IPS-20b (cell line): ENCODE measurements around the gene WASF3.
"Not testable (repeated sequence)": the region's sequence is repeated elsewhere in the genome, so short reads cannot be mapped to it uniquely, and the experiment has no call there.

Source experiments
- H3K27ac ChIP-seq: one replicate; pipeline ENCODE4 v1.5.1; 2013; ENCODE audit warnings: low read length
- H3K27me3 ChIP-seq: 2 replicates; pipeline ENCODE4 v1.6.1; 2013; ENCODE audit warnings: mild to moderate bottlenecking, low read length, inconsistent platforms; ENCODE audit not compliant: insufficient read depth
- H3K36me3 ChIP-seq: 2 replicates; pipeline ENCODE4 v1.6.1; 2013; ENCODE audit warnings: low read depth, mild to moderate bottlenecking, inconsistent platforms, low read length, moderate library complexity; ENCODE audit not compliant: insufficient read depth
- H3K4me1 ChIP-seq: 2 replicates; pipeline ENCODE4 v1.6.1; 2013; ENCODE audit warnings: mild to moderate bottlenecking, control low read depth, inconsistent platforms, low read length, moderate library complexity; ENCODE audit not compliant: insufficient read depth
- H3K4me3 ChIP-seq: 2 replicates; pipeline ENCODE4 v1.5.1; 2013; ENCODE audit warnings: mild to moderate bottlenecking, low read length, inconsistent platforms
- H3K9ac ChIP-seq: 2 replicates; pipeline ENCODE4 v1.6.1; 2013; ENCODE audit warnings: low read depth, mild to moderate bottlenecking, inconsistent platforms, low read length, moderate library complexity
- H3K9me3 ChIP-seq: 2 replicates; pipeline ENCODE4 v1.6.1; 2013; ENCODE audit warnings: mild to moderate bottlenecking, low read depth, low read length, inconsistent platforms; ENCODE audit not compliant: insufficient read depth

Gene WASF3

GRCh38 chr13:26614721-26615120 is 57.2 kb downstream of the WASF3 start:
- Histone ChIP-seq H3K4me3 (no peak overlapping the region), H3K9me3 (no peaks in the 10 kb centered on the region), H3K9ac (no peak overlapping the region), H3K36me3 (no peaks in the 10 kb centered on the region), H3K27me3 (no peaks in the 10 kb centered on the region), H3K27ac (no peak overlapping the region), H3K4me1 (no peaks in the 10 kb centered on the region)

- no peak overlapping the region for H3K4me3 ChIP-seq
- no peak overlapping the region for H3K9ac ChIP-seq
- no peak overlapping the region for H3K27ac ChIP-seq
- no peaks in the 10 kb centered on the region for H3K9me3 ChIP-seq
- no peaks in the 10 kb centered on the region for H3K36me3 ChIP-seq
- H3K27me3 ChIP-seq = no peaks in the 10 kb centered on the region
- H3K4me1 ChIP-seq = no peaks in the 10 kb centered on the region
Observed at GRCh38 chr13:26616126-26616525, 58.6 kb downstream of the WASF3 start.

- H3K27ac ChIP-seq = no peak overlapping the region
- H3K9me3 ChIP-seq = peaks cover 6% of the 10 kb centered on the region; the same call in 1 of the 2 replicates
- no peak overlapping the region for H3K9ac ChIP-seq
- H3K4me3 ChIP-seq = no peak overlapping the region
- no peaks in the 10 kb centered on the region for H3K27me3 ChIP-seq
- H3K4me1 ChIP-seq = no peaks in the 10 kb centered on the region
- H3K36me3 ChIP-seq = peaks cover 4% of the 10 kb centered on the region; the same call in 1 of the 2 replicates
Observed at GRCh38 chr13:26618726-26619125, 61.2 kb downstream of the WASF3 start.

- Histone ChIP-seq H3K4me3 (no peak overlapping the region), H3K9ac (no peak overlapping the region), H3K9me3 (peaks cover 12% of the 10 kb centered on the region; the same call in 1 of the 2 replicates)
Observed at GRCh38 chr13:26619358-26619757, 61.9 kb downstream of the WASF3 start.

GRCh38 chr13:26621731-26622401 is 64.4 kb downstream of the WASF3 start:
- Histone ChIP-seq H3K9ac (no peak overlapping the region), H3K27ac (no peak overlapping the region), H3K36me3 (peaks cover 9% of the 10 kb centered on the region; the same call in 1 of the 2 replicates), H3K4me3 (no peak overlapping the region), H3K27me3 (no peaks in the 10 kb centered on the region), H3K4me1 (no peaks in the 10 kb centered on the region), H3K9me3 (peaks cover 17% of the 10 kb centered on the region; the same call in 1 of the 2 replicates)

More at GRCh38 chr13:26619358-26619757, 61.9 kb downstream of the WASF3 start:
- Histone ChIP-seq H3K4me1 (no peaks in the 10 kb centered on the region), H3K36me3 (peaks cover 9% of the 10 kb centered on the region; the same call in 1 of the 2 replicates), H3K27ac (no peak overlapping the region), H3K27me3 (no peaks in the 10 kb centered on the region)

- Histone ChIP-seq H3K36me3 (peaks cover 9% of the 10 kb centered on the region; the same call in 1 of the 2 replicates), H3K4me3 (no peak overlapping the region), H3K27ac (no peak overlapping the region), H3K4me1 (no peaks in the 10 kb centered on the region; the same call in 1 of the 2 replicates), H3K27me3 (no peaks in the 10 kb centered on the region), H3K9ac (no peak overlapping the region), H3K9me3 (peaks cover 17% of the 10 kb centered on the region; the same call in 1 of the 2 replicates)
Observed at GRCh38 chr13:26623125-26623524, 65.6 kb downstream of the WASF3 start.

- Histone ChIP-seq H3K9me3 (peaks cover 17% of the 10 kb centered on the region; the same call in 1 of the 2 replicates), H3K36me3 (peaks cover 9% of the 10 kb centered on the region; the same call in 1 of the 2 replicates), H3K4me1 (no peaks in the 10 kb centered on the region; the same call in 1 of the 2 replicates), H3K27me3 (no peaks in the 10 kb centered on the region), H3K9ac (no peak overlapping the region), H3K27ac (no peak overlapping the region), H3K4me3 (no peak overlapping the region)
Observed at GRCh38 chr13:26624572-26624971, 67.1 kb downstream of the WASF3 start.

- Histone ChIP-seq H3K4me1 (no peaks in the 10 kb centered on the region; the same call in 1 of the 2 replicates), H3K27ac (no peak overlapping the region), H3K4me3 (no peak overlapping the region), H3K9me3 (peaks cover 17% of the 10 kb centered on the region; the same call in 1 of the 2 replicates), H3K9ac (no peak overlapping the region), H3K36me3 (peaks cover 9% of the 10 kb centered on the region; the same call in 1 of the 2 replicates), H3K27me3 (no peaks in the 10 kb centered on the region)
Observed at GRCh38 chr13:26626271-26626670, 68.8 kb downstream of the WASF3 start.

GRCh38 chr13:26628706-26629105 is 71.2 kb downstream of the WASF3 start:
- no peak overlapping the region for H3K4me3 ChIP-seq
- H3K36me3 ChIP-seq = peaks cover 5% of the 10 kb centered on the region; the same call in 1 of the 2 replicates
- no peaks in the 10 kb centered on the region; the same call in 1 of the 2 replicates for H3K4me1 ChIP-seq
- H3K9me3 ChIP-seq = peaks cover 12% of the 10 kb centered on the region; the same call in 1 of the 2 replicates
- no peak overlapping the region for H3K27ac ChIP-seq
- H3K27me3 ChIP-seq = no peaks in the 10 kb centered on the region
- no peak overlapping the region for H3K9ac ChIP-seq

GRCh38 chr13:26629260-26629825 is 71.9 kb downstream of the WASF3 start:
- Histone ChIP-seq H3K4me1 (no peaks in the 10 kb centered on the region; the same call in 1 of the 2 replicates), H3K9me3 (peaks cover 5% of the 10 kb centered on the region; the same call in 1 of the 2 replicates), H3K4me3 (no peak overlapping the region), H3K36me3 (no peaks in the 10 kb centered on the region), H3K9ac (no peak overlapping the region), H3K27ac (no peak overlapping the region), H3K27me3 (no peaks in the 10 kb centered on the region)

GRCh38 chr13:26635634-26636033 is 78.2 kb downstream of the WASF3 start:
- not testable (repeated sequence) for H3K27me3 ChIP-seq, H3K4me3 ChIP-seq, H3K9ac ChIP-seq, H3K27ac ChIP-seq, H3K36me3 ChIP-seq, H3K4me1 ChIP-seq, H3K9me3 ChIP-seq

GRCh38 chr13:26636073-26636472 is 78.6 kb downstream of the WASF3 start:
- not testable (repeated sequence) for H3K9me3 ChIP-seq, H3K4me3 ChIP-seq, H3K36me3 ChIP-seq, H3K9ac ChIP-seq, H3K27me3 ChIP-seq, H3K4me1 ChIP-seq, H3K27ac ChIP-seq
